Effector memory CD4-positive, alpha-beta T cell (primary cell): ENCODE data around the gene UBE2D3.

ENCODE experiments used
- DNase-seq, 3 donors: peaks; one replicate each; pipeline ENCODE4 v3.0.0-alpha.2; 2020
- H3K27ac ChIP-seq: 2 replicates; pipeline ENCODE4 v1.7.0; 2013; ENCODE audit warnings: mild to moderate bottlenecking, low read length, moderate library complexity; ENCODE audit not compliant: insufficient read depth, poor library complexity, severe bottlenecking
- H3K27me3 ChIP-seq: replicated peaks from 2 replicates; pipeline ENCODE4 v1.7.0; 2013; ENCODE audit warnings: mild to moderate bottlenecking, low read length; ENCODE audit not compliant: insufficient read depth, control insufficient read depth, poor library complexity, severe bottlenecking
- H3K36me3 ChIP-seq: 2 replicates; pipeline ENCODE4 v1.7.0; 2013; ENCODE audit warnings: mild to moderate bottlenecking, low read length, moderate library complexity; ENCODE audit not compliant: control insufficient read depth, insufficient read depth
- H3K4me1 ChIP-seq: 2 replicates; pipeline ENCODE4 v1.7.0; 2013; ENCODE audit warnings: low read length, mild to moderate bottlenecking; ENCODE audit not compliant: control insufficient read depth, insufficient read depth, poor library complexity, severe bottlenecking
- H3K4me3 ChIP-seq: 2 replicates; pipeline ENCODE4 v1.7.0; 2013; ENCODE audit warnings: low read length, low read depth, mild to moderate bottlenecking; ENCODE audit not compliant: insufficient read depth, poor library complexity, severe bottlenecking
- H3K9me3 ChIP-seq: 2 replicates; pipeline ENCODE4 v1.7.0; 2013; ENCODE audit warnings: mild to moderate bottlenecking, low read length, moderate library complexity; ENCODE audit not compliant: control insufficient read depth

Gene UBE2D3

DNA sequence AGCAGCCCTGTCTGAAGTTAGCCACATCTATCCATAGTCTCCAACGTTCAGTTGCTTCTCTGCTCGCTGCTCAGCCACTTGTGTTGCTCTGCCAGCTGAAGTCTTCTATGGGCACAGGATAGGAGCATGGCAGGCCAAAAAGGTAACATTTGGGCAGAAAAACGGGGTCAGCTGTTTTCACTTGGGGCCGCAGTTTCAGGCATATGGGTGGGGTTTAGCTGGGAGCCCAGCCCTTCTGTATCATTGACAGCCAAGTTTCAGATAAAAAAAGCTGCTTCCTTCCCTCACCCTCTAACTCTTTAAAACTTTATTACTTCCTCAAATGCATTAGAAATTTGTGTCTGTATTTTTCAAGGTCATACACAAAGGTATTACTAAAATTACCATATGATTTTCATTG lies 48.1 kb downstream of the UBE2D3 start:
- DNase-seq: no peak
- no peak overlapping the region for H3K27ac ChIP-seq
- H3K27me3 ChIP-seq: no peaks in the 10 kb centered on the region
- no peak overlapping the region for H3K4me3 ChIP-seq
- H3K9me3 ChIP-seq: no peaks in the 10 kb centered on the region
- no peaks in the 10 kb centered on the region for H3K4me1 ChIP-seq
- no peaks in the 10 kb centered on the region for H3K36me3 ChIP-seq

GRCh38 chr4:102778720-102779119 lies 48.6 kb downstream of the UBE2D3 start:
- no peaks in the 10 kb centered on the region for H3K4me1 ChIP-seq
- no peak overlapping the region for H3K27ac ChIP-seq
- H3K9me3 ChIP-seq: no peaks in the 10 kb centered on the region
- H3K4me3 ChIP-seq: no peak overlapping the region
- no peaks in the 10 kb centered on the region for H3K36me3 ChIP-seq
- DNase-seq: no peak
- no peaks in the 10 kb centered on the region for H3K27me3 ChIP-seq

DNA sequence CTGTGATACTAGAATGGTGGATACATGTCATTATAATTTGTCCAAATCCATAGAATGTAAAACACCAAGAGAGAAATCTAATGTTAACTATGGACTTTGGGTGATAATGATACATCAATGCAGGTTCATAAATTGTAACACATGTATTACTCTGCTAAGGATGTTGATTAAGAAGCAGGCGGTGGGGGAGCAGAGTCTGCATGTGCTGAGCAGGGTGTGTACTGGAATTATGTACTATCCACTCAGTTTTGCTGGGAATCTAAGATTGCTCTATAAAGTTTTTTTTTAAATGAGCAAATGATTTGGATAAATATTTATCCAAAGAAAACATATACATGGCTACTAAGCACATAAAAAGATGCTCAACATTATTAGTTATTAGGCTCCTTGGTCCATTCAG lies 51.5 kb downstream of the UBE2D3 start:
- no peaks in the 10 kb centered on the region for H3K4me1 ChIP-seq
- DNase-seq: no peak
- no peaks in the 10 kb centered on the region for H3K27me3 ChIP-seq
- H3K9me3 ChIP-seq: no peaks in the 10 kb centered on the region
- no peaks in the 10 kb centered on the region for H3K36me3 ChIP-seq
- H3K27ac ChIP-seq: no peak overlapping the region
- no peak overlapping the region for H3K4me3 ChIP-seq

DNA sequence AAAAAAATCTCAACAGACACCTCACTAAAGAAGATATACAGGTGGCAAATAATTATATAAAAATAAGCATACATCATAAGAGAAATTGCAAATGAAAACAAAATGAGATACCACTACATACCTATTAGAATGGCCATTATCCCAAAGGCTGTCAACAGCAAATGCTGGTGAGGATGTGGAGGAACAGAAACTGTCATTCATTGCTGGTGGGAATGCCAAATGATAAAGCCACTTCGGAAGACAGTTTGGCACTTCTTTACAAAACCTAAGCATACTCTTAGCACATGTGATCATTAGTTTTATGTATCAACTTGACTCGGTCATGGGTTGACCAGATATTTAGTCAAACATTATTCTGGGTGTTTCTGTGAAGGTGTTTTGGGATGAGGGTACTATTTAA lies 53.1 kb downstream of the UBE2D3 start:
- Histone ChIP-seq H3K9me3 (no peaks in the 10 kb centered on the region), H3K36me3 (no peaks in the 10 kb centered on the region), H3K27me3 (no peaks in the 10 kb centered on the region), H3K27ac (no peak overlapping the region), H3K4me3 (no peak overlapping the region), H3K4me1 (no peaks in the 10 kb centered on the region)
- DNase-seq: no peak

DNA sequence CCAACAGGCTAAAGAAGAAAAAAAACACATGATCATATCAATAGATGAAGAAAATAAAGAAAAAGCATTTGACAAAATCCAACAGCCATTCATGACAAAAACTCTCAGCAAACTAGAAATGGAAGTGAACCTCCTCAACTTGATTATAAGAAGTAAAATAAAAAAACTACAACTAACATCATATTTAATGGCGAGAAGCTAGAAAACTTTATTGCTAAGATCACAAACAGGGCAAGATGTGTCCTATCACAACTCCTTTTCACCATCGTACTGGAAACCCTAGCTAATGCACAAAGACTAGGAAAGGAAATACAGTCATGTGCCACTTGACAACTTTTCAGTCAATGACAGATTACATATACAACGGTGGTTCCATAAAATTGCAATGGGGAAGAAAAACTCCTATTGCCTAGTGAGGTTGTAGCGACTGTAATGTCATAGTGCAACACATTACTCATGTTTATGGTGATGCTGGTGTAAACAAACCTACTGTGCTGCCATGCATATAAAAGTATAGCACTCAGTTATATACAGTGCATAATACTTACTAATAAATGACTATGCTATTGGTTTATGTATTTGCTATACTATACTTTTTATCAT lies 54.5 kb downstream of the UBE2D3 start:
- no peak for DNase-seq
- no peaks in the 10 kb centered on the region for H3K27me3 ChIP-seq

DNA sequence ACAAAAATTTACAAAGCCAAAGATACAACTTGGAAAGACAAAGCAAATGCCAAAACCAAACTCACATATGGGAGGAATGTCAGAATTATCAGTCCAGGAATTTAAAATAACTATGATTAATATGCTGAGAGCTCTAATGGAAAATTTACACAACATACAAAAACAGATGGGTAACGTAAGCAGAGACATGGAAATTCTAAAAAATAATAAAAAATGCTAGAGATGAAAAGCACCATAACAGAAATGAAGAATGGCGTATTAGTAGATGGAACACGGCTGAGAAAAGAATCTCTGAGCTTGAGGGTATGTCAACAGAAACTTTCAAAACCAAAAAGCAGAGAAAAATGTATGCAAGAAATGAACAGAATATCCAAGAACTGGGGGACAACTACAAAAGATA lies 62.5 kb downstream of the UBE2D3 start:
- Histone ChIP-seq H3K27ac (no peak overlapping the region), H3K27me3 (no peaks in the 10 kb centered on the region), H3K4me3 (no peak overlapping the region), H3K9me3 (no peaks in the 10 kb centered on the region), H3K4me1 (peaks cover 2% of the 10 kb centered on the region), H3K36me3 (no peaks in the 10 kb centered on the region)
- DNase-seq: no peak

More for the DNA sequence above, 54.5 kb downstream of the UBE2D3 start:
- no peaks in the 10 kb centered on the region for H3K9me3 ChIP-seq
- H3K4me1 ChIP-seq: no peaks in the 10 kb centered on the region
- no peak overlapping the region for H3K4me3 ChIP-seq
- no peaks in the 10 kb centered on the region for H3K36me3 ChIP-seq
- no peak overlapping the region for H3K27ac ChIP-seq

DNA sequence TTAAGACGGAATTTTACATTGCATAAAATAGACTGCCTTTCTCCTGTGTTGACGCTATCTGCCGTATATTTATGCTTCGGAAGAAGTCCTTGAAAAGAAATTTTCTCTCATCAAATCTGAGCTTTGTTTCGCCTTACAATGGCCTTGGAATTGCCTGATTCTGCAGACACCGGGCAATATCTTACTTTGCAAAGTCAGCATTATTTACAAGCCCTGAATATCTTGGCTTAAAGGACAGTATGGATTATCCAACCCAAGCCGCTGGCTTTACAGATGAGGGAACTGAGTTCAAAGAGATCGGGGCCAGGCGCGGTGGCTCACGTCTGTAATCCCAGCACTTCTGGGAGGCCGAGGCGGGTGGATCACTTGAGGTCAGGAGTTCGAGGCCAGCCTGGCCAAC lies 65.4 kb downstream of the UBE2D3 start:
- H3K36me3 ChIP-seq: no peaks in the 10 kb centered on the region
- H3K4me3 ChIP-seq: no peak overlapping the region
- H3K27ac ChIP-seq: no peak overlapping the region
- no peak for DNase-seq
- peaks cover 3% of the 10 kb centered on the region for H3K4me1 ChIP-seq
- no peaks in the 10 kb centered on the region for H3K9me3 ChIP-seq
- H3K27me3 ChIP-seq: no peaks in the 10 kb centered on the region

- Histone ChIP-seq H3K27me3 (no peaks in the 10 kb centered on the region), H3K4me3 (peak overlapping the region; percentile 89), H3K36me3 (no peaks in the 10 kb centered on the region), H3K4me1 (peaks cover 3% of the 10 kb centered on the region), H3K9me3 (no peaks in the 10 kb centered on the region), H3K27ac (peak overlapping the region; percentile 61)
- DNase-seq: peak in 1 of 3 donors; percentile 5
These were observed 66.1 kb downstream of the UBE2D3 start for GRCh38 chr4:102761296-102761701.

DNA sequence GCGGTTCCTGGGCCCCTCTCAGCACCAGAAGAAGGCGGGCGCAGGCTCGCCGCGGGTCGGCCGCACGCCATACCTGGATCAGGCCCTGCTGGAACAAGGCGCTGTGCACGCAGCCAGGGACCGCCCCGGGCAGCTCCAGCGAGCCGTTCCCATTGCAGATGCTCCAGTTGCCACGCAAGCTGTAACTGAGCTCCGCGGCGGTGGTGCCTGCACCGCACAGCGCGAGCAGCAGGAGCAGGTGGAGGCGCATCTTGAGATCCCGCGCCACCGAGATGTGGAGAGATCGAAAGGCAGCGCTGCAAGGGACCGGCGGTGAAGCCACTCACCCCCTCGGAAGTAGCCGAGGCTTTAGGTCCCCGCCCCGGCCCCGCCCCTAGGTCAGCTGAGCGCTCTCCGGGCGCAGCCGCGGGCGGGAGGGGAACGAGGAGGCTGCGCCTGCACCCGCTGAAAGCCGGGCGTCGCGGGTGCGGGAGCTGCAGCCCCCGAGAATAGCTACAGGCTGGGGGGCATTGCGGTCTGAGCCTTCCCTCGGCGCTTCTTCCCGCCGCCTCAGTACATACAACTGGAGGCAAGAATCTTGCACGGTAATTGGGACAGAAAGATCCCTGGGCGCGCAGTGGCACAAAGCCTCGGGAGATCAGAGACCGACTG lies 66.6 kb downstream of the UBE2D3 start, which contains the start of gene MANBA:
Gene MANBA, minus strand, starts transcription at position 324 of the 651 bp plus-strand sequence. Its CDS starts 74 bp downstream, at position 250.
- Histone ChIP-seq H3K4me1 (peaks cover 3% of the 10 kb centered on the region), H3K4me3 (peak within 1 kb of the TSS; percentile 89), H3K27ac (peak within 1 kb of the TSS; percentile 61), H3K9me3 (no peaks in the 10 kb centered on the region), H3K27me3 (no peaks in the 10 kb centered on the region), H3K36me3 (no peaks in the 10 kb centered on the region)
- DNase-seq: peak; percentile 69 to 78 (median 70)

- DNase-seq: peak in 1 of 3 donors; percentile 41
- Histone ChIP-seq H3K27me3 (no peaks in the 10 kb centered on the region), H3K9me3 (no peaks in the 10 kb centered on the region), H3K27ac (peak overlapping the region; percentile 61), H3K36me3 (no peaks in the 10 kb centered on the region), H3K4me1 (peaks cover 3% of the 10 kb centered on the region), H3K4me3 (peak overlapping the region; percentile 89)
These were observed 67.3 kb downstream of the UBE2D3 start for GRCh38 chr4:102759831-102760644.
